Measurements from ENCODE around the gene SLC66A1.

SLC66A1 gene

DNA sequence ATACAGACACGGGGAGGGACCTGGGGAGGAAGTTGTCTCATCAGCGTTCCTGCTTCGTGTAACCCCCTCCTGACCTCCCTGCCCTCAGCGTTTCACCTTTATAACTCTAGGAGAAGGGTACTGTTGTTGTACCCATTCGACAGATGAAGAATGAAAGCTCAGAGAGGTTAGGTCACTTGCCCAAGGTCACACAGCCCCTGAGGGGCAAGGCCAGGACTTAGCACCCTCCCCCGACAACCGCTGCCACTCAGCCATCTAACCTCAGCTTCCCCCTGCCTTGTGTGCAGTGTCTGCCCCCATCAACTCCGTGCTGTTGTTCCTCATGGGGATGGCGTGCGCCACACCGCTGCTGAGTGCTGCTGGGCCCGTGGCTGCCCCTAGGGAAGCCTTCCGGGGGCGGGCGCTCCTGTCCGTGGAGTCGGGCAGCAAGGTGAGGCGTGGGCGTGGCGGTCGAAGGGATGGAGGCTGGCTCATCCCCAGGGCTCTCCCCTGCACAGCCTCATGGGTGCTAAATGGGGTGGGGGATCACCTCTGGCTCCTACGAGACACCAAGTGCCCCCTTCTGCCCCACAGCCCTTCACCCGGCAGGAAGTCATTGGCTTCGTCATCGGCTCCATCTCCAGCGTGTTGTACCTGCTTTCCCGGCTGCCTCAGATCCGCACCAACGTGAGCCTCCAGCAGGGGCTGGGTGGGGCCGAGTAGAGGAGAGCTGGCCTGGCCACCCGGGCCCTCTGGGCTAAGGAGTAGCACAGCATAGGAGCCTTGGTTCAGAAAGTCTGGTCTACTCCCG lies 14.0 kb downstream of the SLC66A1 start:
- no peak for DNase-seq

DNA sequence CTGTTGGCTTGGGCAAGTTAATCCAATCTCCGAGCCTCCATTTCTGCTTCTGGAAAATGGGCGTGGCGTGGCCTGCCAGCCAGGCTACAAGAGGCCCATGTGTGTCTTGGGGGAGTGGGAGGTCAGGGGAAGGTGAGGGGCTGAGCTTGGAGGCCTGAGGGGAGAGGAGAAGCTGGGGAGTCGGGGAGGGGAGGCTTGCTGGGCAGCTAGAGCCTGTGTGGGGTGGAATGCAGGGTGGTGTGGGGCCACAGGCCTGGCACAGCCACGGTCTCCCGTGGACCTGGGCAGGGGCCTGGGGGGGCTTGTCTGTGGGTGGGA lies 14.6 kb downstream of the SLC66A1 start:
- DNase-seq, result no peak

DNA sequence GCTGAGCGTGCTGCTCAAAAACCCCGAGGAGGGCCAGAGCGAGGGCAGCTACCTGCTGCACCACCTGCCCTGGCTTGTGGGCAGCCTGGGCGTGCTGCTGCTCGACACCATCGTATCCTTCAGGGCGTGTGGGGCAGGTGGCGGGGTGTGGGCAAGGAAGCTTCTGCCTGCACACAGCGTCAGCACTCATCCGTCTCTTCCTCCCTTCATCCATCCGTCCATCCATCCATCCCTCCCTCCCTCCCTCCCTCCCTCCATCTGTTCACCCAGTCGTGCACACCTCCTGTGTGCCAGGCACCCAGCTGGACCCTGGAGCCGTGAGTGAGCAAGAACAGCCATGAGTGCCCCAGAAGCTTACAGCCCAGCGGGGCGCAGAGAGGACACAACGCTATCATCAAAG lies 15.2 kb downstream of the SLC66A1 start:
- no peak for DNase-seq

DNA sequence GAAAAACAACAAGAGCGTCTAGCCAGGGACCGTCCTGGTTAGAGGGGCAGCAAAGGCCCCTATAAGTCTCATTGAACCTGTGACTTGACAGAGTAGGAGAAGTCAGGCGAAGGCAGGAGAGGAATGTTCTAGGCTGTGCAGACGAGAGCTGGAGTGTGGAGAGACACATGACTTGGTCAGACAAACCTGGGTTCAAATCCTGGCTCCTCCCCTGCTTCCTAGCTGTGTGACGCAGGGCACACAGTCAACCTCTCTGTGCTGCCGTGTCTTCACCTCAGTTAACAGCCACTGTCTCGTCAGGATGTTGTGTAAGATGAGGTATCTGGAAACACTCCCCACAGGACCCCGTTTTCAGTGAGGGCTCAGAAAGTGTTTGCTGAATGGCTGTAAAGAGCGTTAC lies 15.6 kb downstream of the SLC66A1 start:
- DNase-seq, result no peak

DNA sequence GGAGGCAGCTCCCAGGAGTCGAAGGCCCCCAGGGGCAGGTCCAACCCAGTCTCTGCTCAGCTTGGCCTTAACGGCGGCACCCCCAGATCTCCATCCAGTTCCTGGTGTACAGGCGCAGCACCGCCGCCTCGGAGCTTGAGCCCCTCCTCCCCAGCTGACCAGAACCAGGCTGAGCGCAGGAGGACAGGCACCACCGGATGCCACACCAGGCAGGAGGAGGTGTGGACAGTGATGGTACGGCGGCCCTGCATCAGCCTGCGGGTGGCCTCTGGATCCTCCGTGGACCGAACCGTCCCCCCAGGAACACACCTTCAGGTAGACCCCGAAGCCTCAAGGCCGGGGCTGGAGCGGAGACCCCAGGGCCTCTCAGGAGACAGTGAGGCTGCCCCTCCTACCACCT lies 16.4 kb downstream of the SLC66A1 start:
- no peak for DNase-seq

DNA sequence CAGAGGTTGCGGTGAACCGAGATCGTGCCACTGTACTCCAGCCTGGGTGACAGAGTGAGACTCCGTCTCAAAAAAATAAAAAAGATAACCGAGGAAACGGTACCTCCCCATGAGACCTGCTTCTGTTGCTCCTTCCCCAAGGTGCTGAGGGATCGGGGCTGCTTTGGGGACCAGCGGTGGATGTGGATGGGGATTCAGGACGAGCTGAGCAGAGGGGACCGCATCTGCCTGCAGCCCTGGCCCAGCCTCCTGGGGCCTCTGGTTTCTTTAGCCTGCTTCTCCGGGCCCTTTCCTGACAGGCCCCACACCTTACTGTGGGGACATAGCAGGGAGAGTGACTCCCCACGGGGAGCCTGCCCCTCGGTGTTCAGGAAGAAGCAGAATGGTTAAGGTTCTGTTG lies 17.1 kb downstream of the SLC66A1 start:
- DNase-seq, result no peak

DNA sequence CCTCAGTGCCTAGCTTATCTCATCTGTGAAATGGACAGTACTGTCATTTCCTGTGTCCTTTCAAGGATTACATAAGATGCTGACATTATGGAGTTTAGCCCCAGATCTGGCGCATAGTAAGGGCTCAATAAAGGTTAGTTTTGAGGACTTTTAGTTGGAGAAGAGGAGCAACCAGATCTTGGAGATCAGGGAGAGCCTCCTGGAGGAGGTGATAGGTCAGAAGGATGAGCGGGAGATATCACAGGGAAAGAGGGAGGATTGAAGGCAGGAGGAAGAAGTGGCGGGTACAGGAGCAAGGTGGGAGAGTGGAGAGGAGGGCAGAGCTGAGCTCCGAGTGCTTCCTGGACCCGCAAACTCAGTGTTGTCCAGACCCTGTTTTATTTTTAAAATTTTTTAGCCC lies 17.5 kb downstream of the SLC66A1 start:
- no peak for DNase-seq

DNA sequence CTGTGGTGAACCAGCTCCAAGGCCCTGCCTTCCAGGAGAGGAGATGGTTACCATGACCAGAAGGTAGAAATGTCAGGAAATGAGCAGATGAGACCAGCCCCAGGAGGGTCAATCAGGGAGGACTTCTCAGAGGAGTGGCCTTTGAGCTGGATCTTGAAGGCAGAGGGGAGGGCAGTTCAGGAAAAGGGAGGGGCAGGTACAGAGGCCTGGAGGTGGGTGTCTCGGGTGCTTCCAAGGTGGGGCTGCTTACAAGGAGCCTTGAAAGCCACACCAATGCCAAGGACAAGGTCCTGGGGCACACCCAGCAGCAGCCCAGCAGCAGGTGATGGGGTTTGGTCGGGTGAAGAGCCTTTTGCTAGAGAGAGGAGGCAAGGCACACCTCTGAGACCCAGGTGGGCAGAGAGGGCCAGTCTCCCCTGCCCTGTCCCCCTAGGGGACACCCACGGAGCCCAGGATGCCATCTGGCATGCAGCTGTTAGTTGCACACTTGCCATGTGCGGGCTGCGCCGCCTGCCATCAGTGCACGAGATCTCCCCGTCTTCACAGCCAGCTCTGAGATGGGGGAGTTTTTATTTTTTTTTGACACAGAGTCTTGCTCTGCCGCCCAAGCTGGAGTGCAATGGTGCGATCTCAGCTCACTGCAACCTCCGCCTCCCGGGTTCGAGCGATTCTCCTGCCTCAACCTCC lies 18.5 kb downstream of the SLC66A1 start:
- DNase-seq, result no peak

DNA sequence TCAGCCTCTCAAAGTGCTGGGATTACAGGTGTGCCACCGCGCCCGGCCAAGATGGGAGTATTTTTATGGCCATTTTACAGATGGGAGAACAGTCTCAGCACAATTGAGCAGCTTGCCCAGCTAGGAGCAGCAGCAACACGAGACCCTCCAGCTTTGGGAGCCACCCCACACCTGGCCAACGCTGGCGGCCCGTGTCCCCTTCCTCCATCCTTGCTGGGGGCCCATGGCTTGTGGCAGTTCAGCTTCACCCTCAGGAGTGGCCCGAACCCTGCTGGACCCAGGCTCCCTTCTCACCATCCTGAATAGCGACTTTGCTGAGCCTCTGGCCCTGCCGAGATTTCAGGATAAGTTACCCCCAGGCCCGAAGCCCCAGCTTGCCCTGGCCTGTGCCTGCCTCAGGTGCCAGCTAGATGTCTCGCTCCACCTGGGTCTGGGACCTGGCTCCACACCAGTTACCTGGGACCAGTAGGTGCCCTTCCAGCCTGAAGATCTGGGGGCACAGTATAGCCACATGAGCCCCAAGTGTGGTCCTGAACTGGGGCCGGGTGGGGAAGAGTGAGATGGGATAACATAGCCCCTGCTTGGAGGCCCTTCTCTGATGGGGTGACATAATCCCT lies 19.2 kb downstream of the SLC66A1 start:
- no peak for DNase-seq

DNA sequence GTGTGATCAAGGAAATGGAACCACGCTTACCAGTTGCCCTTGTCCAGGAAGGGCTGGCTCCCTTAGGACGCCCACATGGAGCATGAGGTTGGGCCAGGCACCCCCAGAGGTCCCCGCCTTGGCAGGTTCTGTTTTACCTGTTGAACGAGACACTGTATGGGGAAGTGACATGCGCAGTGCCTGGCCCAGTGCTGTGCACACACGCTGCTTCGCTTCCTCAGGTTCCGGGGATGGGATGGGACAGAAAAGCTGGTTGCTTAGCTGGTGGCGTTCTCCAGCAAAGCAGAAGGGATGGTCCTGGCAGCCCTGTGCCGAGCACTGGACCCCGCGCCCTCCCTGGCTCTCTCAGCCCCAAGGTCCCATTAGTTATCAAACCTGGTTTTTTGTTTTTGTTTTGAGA lies 20.7 kb downstream of the SLC66A1 start:
- no peak for DNase-seq

DNA sequence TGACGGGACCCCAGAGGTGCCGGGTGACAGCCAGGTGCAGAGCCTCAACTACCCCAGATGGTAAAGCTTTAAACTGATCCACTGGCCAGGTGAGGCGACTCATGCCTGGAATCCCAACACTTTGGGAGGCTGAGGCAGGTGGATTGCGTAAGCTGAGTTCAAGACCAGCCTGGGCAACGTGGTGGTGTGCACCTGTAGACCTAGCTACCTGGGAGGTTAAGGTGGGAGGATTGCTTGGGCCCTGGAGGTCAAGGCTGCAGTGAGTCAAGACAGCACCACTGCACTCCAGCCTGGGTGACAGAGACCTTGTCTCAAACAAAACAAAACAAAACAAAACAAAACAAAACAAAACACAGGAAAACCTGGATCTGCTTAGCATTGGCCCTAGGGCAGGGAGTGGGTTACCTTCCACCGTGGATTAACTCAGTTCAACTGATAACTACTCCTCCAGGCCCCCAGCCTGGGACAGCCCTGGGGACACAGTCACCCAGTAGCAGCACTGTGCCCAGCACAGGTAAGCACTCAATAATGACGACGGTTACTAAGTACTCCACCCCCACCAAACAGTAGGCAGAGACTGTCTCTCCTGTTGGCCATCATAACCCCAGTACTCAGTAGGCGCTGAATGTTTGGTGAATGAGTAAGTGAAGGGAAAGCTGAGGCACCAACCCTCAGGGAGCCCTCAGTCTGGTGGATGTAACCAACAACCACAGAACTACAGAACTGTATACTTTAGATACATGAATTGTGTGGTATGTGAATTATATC lies 21.6 kb downstream of the SLC66A1 start:
- no peak for DNase-seq

DNA sequence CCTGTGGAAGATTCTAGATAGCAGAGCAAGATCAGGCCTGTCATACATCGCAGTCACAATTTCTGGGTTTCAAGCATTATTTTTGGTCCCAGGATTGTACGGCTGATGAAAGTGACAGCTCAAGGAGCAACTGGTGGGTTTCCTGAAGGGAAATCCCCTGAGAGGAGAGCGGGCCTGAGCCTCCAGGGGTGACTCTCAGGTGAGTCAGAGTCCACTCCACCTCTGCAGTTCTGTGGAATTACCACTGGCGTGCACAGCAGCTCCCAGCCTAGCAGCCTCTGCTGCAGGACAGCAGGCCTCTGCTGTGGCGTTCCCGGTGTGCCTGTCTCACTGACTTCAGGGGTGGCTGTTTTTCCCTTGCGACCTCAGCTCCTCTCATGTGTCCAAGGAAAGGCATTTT lies 24.4 kb downstream of the SLC66A1 start:
- DNase-seq, result no peak

DNA sequence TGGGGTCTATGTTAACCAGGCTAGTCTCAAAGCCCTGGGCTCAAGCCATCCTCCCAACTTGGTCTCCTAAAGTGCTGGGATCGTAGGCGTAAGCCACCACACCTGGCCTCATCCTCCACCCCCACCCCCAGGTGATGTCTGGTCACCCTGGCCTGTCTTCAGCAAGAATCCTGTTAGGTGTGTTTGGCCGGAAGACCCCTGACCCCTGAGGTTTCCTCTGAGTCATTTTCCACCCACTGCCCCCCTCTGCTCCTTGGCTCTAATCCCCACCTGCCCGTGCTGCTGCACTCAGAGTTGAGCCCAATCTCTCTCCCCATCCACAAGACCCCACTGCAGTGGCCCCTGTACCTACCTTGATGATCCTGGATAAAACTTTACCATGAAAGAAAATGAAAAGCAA lies 25.2 kb downstream of the SLC66A1 start:
- DNase-seq, result no peak

DNA sequence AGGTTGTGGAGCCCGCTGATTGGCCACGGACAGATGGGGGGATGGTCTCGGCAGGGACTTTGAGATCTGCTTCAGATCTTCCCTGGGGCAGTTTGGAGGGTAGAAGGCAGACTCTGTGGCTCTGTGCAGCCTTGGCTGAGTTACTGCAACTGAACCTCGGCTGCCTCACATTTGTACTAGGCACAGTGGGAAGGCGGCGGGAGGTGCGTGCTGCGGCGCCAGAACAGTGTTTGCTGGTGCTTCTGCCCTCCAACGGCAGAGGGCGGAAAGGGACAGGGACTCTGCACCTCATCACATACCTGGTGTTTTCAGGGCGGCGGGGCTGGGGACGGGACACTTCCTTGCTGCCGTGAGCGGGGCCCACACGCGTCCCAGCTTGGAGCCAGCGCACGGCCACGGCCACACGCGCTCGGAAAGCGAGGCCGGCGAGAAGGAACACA lies 26.2 kb downstream of the SLC66A1 start:
- no peak for DNase-seq

DNA sequence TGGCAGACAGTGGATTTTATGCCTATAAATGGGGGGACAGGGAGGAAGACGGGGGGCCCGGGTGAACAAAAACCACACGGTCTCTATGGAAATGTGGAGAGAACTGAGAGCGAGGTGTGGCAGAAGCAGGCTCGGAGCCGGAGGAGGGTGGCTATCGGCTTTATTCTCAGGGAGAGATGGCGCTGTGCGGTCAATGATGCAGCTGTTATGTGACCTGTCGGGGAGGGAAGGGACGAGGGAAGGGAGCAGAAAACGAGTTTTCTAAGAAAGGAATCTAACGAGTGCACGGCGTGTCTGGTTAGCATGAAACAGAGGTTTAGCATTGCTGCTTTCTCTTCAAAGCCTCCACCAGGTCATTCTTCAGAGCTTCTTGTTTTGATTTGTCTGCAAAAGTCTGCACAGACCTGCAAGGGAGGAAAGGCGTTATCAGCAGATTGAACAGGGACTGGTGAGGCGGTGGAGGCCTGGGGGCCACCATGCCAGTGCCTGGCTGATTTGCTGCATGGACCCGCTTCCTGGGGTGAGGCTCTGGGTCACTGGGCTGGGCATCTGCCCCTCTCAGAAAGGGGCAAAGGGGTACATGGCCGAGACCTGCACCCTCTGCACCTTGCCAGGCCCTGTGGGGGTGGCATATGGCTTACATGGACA lies 27.2 kb downstream of the SLC66A1 start:
- no peak for DNase-seq

DNA sequence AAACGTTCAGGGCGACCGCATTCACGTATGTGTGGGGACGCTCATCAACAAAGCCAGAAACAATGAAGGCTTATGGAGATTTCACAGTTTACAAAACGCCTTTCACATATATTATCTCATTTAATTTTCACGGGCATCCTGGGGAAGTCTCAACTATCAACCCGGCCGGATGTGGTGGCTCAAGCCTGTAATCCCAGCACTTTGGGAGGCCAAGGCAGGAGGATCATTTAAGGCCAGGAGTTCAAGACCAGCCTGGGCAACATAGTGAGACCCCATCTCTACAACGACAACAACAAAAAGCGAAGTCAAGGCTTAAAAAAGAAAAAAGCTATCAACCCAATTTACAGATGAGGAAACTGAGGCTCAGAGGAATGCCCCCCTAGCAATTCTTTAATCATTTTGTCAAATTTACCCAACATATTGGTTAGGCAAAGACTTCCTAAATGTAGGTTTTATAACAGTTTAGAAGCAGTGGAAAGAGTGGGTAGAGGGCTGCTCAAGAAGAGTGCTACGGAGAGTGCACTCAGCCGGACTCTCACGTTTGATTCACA lies 28.3 kb downstream of the SLC66A1 start:
- DNase-seq, result no peak

DNA sequence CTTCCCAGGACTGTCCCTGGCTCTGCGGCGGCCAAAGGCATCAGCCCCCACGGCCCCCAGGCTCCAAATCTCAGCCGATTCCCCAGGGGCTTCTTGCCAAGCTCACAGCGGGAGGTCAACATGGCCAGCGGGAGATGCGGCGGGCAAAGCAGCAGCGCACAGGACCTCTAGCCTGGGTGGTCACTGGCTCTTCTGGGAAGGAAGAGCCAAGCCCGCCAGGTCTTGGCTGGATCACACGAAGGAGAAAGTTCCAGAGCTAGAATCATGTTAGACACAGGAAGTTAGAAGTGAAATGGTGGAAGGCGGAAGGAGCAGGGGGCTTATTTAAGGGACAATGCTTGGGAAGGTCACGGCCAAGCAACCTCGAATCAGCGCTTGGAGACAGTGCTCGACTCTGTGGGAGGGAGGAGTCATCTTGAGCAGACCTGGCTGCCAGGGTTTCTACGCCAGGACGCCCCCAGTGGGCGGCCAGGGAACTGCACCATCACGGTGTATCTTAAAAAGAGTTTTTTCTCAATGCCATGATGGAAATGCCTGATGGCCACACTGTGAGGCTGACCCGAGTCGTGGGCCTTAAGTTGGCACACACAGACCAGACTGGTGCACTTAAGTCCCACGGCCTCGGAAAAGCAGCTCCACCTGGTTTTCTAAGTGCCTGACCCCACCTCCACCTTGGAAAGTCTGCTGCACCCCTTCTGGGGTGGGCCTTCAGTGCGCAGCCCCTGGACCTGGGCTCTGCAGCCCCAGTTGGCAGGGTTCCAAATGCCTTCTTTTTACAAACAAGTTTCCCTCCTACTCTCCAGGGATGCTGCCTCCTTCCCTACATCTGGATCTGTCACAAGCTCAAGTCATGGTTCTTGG lies 29.3 kb downstream of the SLC66A1 start:
- DNase-seq, result peak in 2 of 3 experiments; percentile 46

DNA sequence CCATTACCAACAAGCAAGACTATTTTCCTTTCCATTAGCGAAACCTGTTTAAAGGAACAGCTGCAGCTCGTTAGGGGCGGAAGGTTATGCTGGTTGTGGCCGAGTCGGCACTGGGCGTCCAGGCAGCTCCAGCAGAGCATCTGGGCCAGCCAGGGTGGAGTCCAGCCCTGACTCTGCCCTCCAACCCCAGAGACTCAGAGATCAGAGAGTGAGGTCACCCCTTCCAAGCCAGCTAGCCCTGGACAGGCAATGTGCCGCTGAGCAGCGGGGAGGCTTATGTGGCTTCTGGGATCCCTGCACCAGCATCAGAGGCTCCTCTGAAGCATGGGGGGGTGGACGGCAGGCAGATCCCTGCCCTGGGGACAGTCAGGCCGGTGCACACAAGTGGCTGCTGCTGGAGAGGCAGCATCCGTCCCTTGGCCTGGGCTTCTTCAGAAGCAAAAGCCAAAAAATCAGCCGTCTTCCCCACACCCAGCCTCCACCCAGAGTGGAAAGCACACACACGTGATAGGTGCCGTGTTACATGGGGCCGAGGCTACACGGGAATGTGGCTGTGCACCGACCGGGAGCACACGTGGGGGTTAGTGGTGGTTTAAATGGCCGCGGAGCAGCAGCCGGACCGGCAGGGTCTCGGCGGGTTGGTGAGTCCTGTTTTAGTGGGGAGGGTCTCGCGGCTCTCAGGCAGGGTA lies 30.1 kb downstream of the SLC66A1 start:
- no peak for DNase-seq

DNA sequence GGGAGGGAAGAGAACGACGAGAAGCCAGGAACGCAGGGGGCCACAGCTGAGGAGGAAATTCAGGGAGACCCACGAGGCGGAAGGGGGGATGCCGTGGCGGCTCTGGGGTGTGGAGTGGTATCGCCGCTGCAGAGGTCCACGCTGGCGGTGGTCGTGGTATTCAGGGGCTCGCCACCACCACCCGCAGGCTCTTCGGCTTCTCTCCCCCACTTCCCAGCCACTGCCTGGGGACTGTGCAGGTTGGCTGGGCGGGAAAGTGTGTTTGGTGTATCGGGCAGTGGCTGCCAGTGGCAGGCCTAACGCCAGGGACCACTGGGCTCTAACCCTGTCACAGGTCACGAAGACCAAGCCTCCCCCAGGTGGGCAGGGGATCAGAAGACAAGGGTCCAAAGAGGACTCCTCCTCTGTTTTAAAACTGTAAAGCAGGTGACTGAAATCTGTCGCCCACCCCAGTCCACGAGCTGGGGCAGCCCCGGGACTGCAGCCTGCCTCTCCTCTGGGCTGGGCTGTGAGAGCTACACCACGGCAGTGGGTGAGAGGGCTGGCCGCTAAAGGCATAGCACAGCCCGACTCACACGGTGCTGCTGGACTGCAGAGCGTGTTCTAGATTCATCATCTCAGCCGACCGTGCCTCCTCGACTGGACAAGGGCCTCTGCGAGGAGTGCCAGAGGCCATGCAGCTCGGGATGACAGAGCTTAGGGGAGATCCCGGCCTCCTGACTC lies 30.9 kb downstream of the SLC66A1 start:
- no peak for DNase-seq

DNA sequence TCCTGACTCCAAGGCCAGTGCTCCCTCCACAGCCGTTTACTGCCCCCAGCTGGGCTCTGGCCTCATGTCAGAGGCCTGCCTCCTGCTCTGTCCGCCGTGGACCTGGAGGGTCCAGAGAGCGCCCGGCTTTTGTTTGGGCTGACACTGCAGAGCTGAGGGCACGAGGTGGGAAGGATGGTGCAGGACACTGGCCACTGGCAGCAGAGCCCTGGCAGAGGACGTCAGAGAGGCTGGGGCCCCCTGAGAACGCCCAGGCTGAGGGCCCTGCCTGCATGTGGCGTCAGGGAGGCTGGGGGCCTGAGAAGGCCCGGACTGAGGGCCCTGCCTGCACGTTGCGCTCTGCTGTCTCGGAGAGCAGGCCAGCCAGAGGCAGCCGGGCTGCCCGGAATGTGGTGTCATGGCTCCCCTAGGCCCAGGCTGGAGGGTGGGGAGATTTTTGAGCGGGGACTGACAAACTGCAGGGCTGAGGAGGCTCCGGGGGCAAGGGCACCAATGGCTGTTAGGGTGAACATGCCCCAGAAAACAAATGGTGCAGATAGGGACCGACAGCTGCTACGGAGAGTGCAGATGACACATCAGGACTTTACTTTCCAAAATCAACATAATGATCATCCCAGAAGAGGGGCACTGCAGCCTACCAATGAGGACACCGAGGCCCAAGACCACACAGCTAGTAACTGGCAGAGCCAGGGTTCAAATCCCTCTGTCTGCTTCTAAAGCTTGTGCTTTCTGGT lies 31.7 kb downstream of the SLC66A1 start:
- DNase-seq, result no peak

Measured in NCI-H1417 (cell line).